Measurements from ENCODE around the gene AGAP1.

AGAP1 gene

GRCh38 chr2:235493775-235494715 is at the start of gene AGAP1:
TSS of gene AGAP1 (plus strand) at chr2:235494043.
- peak; percentile 93 for DNase-seq (ENCODE audit: low spot score)

GRCh38 chr2:235444101-235444597 is 49.7 kb upstream of the AGAP1 start:
- DNase-seq (ENCODE audit: low spot score): no peak

- DNase-seq (ENCODE audit: low spot score): no peak
These were observed 48.7 kb upstream of the AGAP1 start for GRCh38 chr2:235445116-235445515.

DNA sequence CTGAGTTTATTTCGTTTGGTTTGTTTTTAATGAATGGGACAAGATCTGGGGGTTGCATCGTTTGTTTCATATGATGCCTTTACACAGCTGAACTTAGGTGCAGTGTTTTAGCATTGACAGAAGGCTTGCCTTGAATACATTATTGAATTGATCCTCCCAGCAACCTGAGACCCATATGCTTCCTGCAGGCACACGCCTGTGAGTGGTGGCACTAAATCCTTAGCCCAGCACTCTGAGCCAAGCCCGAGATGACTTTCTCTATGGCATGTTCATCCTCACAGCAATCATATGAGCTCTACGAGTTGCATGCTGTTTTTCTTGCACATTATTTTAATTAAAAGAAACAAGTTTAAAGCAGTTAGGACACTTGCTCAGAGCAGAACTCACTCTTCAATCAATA is 47.8 kb upstream of the AGAP1 start:
- DNase-seq (ENCODE audit: low spot score): no peak

DNA sequence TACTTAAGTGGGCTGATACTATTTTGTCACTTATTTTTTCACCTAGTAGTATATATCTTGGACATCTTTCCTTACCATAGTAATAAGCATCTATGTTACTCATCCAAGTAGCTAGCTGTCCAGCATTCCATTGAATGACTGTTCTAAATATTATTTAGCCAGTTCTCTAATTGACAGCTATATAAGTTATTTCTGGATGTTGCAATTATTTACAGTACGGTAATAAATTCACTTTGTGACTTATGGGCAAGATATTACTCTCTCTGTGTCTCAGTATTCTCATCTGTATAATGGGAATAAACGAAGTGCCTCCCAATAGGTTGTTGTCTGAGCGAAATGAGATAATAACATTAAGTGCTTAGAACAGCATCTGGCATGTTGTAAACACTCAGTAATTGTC is 46.6 kb upstream of the AGAP1 start:
- DNase-seq (ENCODE audit: low spot score): no peak

DNA sequence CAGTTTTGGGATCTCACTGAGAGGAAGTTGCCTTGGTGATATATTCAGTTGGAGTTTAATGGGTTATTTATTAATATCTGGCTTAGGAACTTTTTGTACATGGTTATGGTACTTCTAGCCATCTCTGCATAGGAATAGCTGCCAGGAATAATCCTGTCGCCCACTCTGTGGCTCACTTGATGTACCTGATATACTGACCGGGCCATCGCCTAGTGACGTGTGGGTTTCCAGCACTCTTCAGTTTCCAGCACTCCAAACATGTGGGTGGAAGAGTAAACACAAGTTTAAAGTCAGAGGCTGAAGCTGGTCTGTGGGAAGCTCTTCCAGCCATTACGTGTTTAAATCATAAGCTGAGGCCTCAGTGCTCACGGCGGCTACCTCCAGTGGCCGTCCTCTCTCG is 44.3 kb upstream of the AGAP1 start:
- no peak for DNase-seq (ENCODE audit: low spot score)

GRCh38 chr2:235453605-235454151 is 40.2 kb upstream of the AGAP1 start:
- DNase-seq (ENCODE audit: low spot score): no peak

DNA sequence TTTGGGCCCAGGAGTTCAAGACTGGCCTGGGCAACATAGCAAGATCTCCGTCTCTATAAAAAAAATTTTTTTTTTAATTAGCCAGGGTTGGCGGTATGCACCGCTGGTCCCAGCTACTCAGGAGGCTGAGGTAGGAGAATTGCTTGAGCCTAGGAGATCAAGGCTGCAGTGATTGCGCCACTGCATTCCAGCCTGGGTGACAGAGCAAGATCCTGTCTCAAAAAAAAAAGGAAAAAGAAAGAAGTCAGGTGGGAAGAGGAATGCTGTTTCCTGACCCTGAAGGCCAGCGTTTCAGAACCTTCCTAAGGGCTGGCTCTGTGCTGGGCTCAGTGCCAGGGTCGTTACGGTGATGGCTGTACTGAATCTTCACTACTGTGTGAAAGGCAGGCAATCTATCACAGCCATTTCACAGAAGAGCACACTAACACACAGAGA is 35.0 kb upstream of the AGAP1 start:
- DNase-seq (ENCODE audit: low spot score): no peak

- DNase-seq (ENCODE audit: low spot score): no peak
These were observed 33.2 kb upstream of the AGAP1 start for GRCh38 chr2:235460548-235461047.

- DNase-seq (ENCODE audit: low spot score): no peak
These were observed 32.0 kb upstream of the AGAP1 start for GRCh38 chr2:235461763-235462414.

DNA sequence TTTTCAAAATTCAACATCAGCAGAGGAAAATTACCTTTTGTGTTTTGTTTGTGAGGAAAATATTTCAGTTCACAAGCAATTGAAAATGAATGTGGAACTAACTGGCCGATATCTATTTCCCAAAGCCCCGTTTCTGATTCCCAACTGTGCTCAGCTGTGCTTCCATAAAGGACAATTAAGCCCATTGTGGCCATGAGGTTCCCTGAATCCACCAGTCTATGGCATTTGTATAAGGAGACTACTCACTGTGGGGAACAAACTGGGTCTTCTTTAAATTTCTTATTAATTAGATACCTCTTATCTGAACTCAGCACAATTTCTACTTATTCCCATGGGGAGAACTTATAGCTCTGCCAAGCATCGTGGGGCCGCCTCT is 31.4 kb upstream of the AGAP1 start:
- no peak for DNase-seq (ENCODE audit: low spot score)

DNA sequence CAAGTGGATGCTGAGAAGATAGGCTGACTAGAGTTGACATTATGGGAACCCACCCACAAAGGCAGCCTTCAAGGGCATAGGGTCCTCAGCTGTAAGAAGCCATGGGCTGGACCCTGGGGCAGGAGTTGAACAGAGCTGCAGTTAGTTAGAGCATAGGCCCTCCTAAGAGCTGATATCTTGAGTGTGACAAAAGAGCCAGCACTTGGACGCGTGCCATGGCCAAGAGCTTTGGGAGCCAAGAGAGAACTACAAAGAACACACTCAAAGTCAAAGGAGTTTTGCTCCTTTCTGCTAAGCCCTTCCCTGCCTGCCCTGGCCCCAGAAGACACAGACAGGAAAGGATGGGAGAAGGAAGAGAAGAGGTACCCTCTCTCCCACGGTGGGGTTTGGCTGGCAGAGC is 29.9 kb upstream of the AGAP1 start:
- DNase-seq (ENCODE audit: low spot score): no peak

GRCh38 chr2:235467588-235467987 is 26.3 kb upstream of the AGAP1 start:
- DNase-seq (ENCODE audit: low spot score): no peak

- no peak for DNase-seq (ENCODE audit: low spot score)
These were observed 24.7 kb upstream of the AGAP1 start for GRCh38 chr2:235468978-235469655.

DNA sequence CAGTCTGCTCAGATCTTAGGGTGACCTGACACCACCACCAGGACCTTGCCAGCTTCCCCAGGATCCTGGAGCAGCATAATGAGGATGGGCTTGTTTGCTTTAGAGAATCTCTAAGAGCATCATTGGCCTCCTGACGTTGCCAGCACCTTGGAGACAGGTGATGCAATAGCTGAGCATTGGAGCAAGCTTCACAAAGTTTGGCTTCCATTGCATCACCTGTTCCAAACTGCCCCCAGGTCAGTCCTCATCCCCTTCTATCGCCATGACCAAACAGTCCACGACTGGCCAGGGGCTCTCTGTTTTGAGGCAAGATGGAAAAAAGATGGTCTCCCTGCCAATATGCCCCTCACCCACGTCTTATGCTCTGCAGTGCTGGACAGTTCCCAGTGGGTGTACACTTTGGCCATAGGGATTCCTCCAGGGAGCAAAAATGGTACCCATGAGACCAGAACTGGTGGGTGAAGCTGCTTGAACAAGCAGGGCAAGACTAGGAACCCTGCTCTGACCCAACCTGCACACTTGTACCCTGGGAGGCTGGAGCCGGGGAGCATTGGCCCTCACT is 22.6 kb upstream of the AGAP1 start:
- DNase-seq (ENCODE audit: low spot score): no peak

DNA sequence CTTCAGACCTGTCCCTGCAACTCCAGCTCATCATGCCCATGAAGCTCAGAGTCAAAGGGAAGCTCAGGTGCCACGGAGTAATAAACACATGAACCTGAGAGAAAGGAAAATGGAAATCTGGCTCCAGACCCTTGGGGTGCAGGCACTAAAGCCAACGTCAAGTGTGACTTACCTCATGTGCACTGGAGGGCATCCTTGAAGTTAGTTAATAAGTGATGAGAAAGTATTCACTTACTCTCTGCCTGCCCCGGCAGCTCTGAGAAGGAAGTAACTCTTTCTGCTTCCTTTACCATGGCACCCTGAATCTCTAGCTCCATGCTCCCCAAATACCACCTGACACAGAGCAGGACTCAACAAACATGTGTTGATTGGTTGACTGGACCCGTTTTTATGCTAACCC is 21.4 kb upstream of the AGAP1 start:
- no peak for DNase-seq (ENCODE audit: low spot score)

DNA sequence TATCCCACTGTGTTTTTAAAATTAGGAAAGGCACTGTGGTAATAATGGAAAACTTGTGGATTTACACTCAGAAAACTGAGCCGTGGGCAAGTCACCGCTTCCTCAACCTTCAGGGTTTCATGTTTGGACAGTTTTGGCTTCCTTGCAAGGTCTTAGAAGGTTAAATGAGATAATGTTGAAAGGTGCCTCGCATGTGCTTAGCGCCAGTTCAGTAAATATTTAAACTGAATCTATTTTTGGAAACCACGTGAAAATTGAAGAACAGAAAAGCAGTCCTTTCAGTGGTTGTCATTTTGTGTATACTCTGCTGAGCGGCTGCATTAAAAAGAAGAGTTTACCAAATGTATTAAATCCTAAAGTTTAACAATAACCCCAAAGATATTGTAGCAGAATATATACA is 15.2 kb upstream of the AGAP1 start:
- no peak for DNase-seq (ENCODE audit: low spot score)

GRCh38 chr2:235479604-235480003 is 14.2 kb upstream of the AGAP1 start:
- no peak for DNase-seq (ENCODE audit: low spot score)

GRCh38 chr2:235480614-235481013 is 13.2 kb upstream of the AGAP1 start:
- DNase-seq (ENCODE audit: low spot score): no peak

DNA sequence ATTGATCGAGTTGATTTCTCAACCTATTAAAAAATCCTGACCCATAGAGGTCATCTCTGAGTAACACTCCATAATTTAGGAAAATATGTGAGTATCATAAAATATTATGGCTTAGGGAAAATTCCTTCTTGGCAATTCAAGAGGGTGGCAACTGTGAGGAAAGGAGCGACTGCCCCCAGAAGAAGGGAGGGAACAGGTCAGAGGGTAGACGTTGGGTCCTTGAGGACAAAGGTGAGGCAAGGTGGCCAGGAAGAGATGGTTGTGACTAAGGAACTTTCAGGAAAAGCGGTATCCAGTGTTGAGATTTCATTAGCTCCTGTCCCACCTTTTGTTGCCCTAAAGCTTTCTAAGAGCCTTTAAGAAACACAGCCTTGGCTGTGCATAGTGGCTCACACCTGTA is 10.5 kb upstream of the AGAP1 start:
- no peak for DNase-seq (ENCODE audit: low spot score)

GRCh38 chr2:235485362-235485761 is 8.5 kb upstream of the AGAP1 start:
- no peak for DNase-seq (ENCODE audit: low spot score)

DNA sequence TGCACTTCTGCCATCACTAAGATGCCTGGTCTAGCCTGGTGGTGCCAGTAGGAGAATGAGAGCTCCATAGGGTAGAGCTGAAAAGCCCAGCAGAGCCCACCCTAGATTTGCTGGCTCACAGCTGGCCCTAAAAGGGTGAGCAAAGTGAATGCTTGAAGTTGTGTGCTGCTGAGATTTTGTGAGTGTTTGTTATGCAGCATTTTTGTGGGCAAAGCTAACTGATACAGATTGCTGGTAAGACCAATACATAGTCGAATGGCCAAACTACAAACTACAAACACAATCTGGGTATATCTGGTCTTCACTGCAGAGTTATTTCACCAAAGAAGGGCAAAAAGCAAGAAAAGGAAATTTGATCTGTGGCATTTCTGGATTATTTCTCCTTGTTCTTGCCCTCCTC is 7.1 kb upstream of the AGAP1 start:
- no peak for DNase-seq (ENCODE audit: low spot score)

Data from left forelimb (tissue), 1 donor.